Testis (tissue), 2 donors: ENCODE results near the gene NR2F2.

Experiments
- CTCF ChIP-seq, 3 experiments: fragments of 450-650 bp in 2 of 3; fragments of 200-600 bp in 1 of 3; sonication (generic) in 1 of 3; IDR thresholded peaks; one replicate each; pipeline ENCODE4 v1.5.1; 2016 to 2019; ENCODE audit warnings: antibody characterized with exemption in 3 of 3, mild to moderate bottlenecking in 2 of 3, moderate library complexity in 1 of 3
- POLR2A ChIP-seq: fragments of 450-650 bp; IDR thresholded peaks from one replicate; pipeline ENCODE4 v1.6.1; 2017; ENCODE audit warnings: antibody characterized with exemption, mild to moderate bottlenecking, moderate library complexity

DNA sequence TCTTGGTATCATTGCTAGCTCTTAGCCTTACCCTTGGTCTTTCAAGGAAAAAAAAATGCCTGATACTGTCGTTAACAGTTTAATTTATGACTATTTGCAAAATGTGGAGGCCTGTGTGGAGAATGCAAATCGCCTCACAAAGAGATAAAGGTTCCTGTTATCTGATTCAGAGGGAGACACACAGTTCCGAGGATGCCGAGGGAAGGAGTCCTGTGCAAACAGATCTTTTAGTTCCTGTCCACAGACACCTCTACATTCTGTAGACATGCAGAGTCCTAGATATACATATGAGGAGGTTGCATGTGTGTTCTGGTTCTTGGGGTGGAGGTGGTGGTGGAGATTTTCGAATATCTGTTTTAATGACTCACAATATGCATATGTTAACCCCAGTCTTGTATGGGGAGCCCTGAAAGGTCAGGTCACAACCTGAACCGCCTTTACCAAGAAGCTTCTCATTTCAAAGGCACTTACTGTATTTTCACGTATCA lies 5.7 kb downstream of the NR2F2 start:
- TF ChIP-seq POLR2A (no peak), CTCF (IDR thresholded peaks at IDR 0.05) (no peak)
